DOHH2 (cell line): ENCODE measurements around the gene PTPN4.

Source experiments
- EZH2phosphoT487 ChIP-seq: fragments of 200-600 bp; sonication (generic); IDR thresholded peaks from 2 replicates; pipeline ENCODE4 v1.6.1; 2017; ENCODE audit warnings: borderline replicate concordance, mild to moderate bottlenecking, antibody characterized with exemption, low read length, moderate library complexity, mixed read lengths
- TF ChIP-seq, protein P1 (sequence below): fragments of 200-600 bp; sonication (generic); IDR thresholded peaks from one replicate; pipeline ENCODE4 v1.5.1; 2014; ENCODE audit warnings: antibody characterized with exemption, mild to moderate bottlenecking, low read depth, low read length; ENCODE audit not compliant: poor library complexity, severe bottlenecking

DNA sequence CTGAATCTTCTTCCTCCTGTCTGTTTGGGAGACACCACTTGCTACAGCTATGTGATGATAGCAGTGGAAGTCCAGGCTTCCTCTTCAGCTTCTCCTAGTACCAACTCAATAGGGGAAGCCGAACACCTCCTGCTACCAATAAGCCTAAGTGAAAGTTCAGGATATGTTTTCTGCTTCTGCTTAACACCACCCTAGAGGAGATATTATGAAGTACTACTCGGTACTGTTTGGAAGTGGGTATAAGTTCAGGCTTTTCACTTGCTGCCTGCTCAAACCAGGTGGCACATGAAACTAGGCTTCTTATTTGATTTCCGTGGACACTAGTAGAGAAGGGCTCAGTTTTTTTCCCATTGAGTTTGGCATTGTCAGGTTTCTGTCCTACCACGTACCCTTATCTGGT lies 99.8 kb downstream of the PTPN4 start:
- TF ChIP-seq, protein P1, sequence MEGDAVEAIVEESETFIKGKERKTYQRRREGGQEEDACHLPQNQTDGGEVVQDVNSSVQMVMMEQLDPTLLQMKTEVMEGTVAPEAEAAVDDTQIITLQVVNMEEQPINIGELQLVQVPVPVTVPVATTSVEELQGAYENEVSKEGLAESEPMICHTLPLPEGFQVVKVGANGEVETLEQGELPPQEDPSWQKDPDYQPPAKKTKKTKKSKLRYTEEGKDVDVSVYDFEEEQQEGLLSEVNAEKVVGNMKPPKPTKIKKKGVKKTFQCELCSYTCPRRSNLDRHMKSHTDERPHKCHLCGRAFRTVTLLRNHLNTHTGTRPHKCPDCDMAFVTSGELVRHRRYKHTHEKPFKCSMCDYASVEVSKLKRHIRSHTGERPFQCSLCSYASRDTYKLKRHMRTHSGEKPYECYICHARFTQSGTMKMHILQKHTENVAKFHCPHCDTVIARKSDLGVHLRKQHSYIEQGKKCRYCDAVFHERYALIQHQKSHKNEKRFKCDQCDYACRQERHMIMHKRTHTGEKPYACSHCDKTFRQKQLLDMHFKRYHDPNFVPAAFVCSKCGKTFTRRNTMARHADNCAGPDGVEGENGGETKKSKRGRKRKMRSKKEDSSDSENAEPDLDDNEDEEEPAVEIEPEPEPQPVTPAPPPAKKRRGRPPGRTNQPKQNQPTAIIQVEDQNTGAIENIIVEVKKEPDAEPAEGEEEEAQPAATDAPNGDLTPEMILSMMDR = no peak
- TF ChIP-seq EZH2phosphoT487 = no peak
